Peyer's patch (tissue), 4 donors: ENCODE results near the gene LRP6.

ENCODE experiments used
- POLR2A ChIP-seq, 2 donors: fragments of 450-650 bp; IDR thresholded peaks; one replicate each; pipeline ENCODE4 v1.5.1; 2017; ENCODE audit warnings: antibody characterized with exemption in 2 of 2, mild to moderate bottlenecking in 2 of 2, moderate library complexity in 2 of 2
- TF ChIP-seq, protein P1 (sequence below), 6 experiments: fragments of 450-650 bp in 4 of 6; fragments of 200-600 bp in 2 of 6; sonication (generic) in 1 of 6; IDR thresholded peaks; one replicate each; pipeline ENCODE4 v1.5.1; 2017 to 2019; ENCODE audit warnings: antibody characterized with exemption in 6 of 6, mild to moderate bottlenecking in 3 of 6, moderate library complexity in 1 of 6

DNA sequence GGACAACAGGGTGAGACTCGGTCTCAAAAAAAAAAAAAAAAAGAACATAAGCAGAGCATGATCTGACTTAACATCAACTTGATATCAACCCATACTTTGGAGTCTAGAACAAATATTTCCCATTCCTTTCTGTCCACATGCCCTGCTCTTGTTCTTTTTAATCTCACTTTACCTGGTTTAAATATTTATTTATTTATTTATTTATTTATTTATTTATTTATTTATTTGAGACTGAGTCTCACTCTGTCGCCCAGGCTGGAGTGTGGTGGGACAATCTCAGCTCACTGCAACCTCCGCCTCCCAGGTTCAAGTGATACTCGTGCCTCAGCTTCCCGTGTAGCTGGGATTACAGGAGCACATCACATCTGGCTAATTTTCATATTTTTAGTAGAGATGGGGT, 19.6 kb upstream of the LRP6 start:
- TF ChIP-seq, protein P1, sequence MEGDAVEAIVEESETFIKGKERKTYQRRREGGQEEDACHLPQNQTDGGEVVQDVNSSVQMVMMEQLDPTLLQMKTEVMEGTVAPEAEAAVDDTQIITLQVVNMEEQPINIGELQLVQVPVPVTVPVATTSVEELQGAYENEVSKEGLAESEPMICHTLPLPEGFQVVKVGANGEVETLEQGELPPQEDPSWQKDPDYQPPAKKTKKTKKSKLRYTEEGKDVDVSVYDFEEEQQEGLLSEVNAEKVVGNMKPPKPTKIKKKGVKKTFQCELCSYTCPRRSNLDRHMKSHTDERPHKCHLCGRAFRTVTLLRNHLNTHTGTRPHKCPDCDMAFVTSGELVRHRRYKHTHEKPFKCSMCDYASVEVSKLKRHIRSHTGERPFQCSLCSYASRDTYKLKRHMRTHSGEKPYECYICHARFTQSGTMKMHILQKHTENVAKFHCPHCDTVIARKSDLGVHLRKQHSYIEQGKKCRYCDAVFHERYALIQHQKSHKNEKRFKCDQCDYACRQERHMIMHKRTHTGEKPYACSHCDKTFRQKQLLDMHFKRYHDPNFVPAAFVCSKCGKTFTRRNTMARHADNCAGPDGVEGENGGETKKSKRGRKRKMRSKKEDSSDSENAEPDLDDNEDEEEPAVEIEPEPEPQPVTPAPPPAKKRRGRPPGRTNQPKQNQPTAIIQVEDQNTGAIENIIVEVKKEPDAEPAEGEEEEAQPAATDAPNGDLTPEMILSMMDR (IDR thresholded peaks at IDR 0.05) = no peak
- no peak for TF ChIP-seq POLR2A (IDR thresholded peaks at IDR 0.05)
